HEK293 (cell line): ENCODE results near the gene GADD45GIP1.

Source experiments
- FEZF1 ChIP-seq: fragments of 450-650 bp; formaldehyde crosslinking; IDR thresholded peaks from 2 replicates; pipeline ENCODE4 v1.5.1; 2016; ENCODE audit warnings: missing biosample characterization, missing genetic modification characterization
- IKZF3 ChIP-seq: fragments of 450-650 bp; IDR thresholded peaks from 2 replicates; pipeline ENCODE4 v1.5.0; 2018; ENCODE audit warnings: missing biosample characterization, mild to moderate bottlenecking, missing genetic modification characterization, moderate library complexity
- KLF10 ChIP-seq: fragments of 450-650 bp; IDR thresholded peaks from 2 replicates; pipeline ENCODE4 v1.5.1; 2018; ENCODE audit warnings: missing biosample characterization, mild to moderate bottlenecking, missing genetic modification characterization
- PRDM10 ChIP-seq: fragments of 450-650 bp; formaldehyde crosslinking; IDR thresholded peaks from 2 replicates; pipeline ENCODE4 v1.5.1; 2016; ENCODE audit warnings: missing biosample characterization, missing genetic modification characterization
- SP2 ChIP-seq: fragments of 450-650 bp; formaldehyde crosslinking; IDR thresholded peaks from 2 replicates; pipeline ENCODE4 v1.5.1; 2016; ENCODE audit warnings: missing biosample characterization, missing genetic modification characterization
- WT1 ChIP-seq: fragments of 450-650 bp; formaldehyde crosslinking; IDR thresholded peaks from 2 replicates; pipeline ENCODE4 v1.5.1; 2016; ENCODE audit warnings: missing biosample characterization, missing genetic modification characterization
- ZBTB8A ChIP-seq: fragments of 450-650 bp; formaldehyde crosslinking; IDR thresholded peaks from 2 replicates; pipeline ENCODE4 v1.5.1; 2016; ENCODE audit warnings: missing biosample characterization, missing genetic modification characterization
- ZFP69B ChIP-seq: fragments of 450-650 bp; formaldehyde crosslinking; IDR thresholded peaks from 2 replicates; pipeline ENCODE4 v1.5.1; 2016; ENCODE audit warnings: missing biosample characterization, missing genetic modification characterization
- ZNF133 ChIP-seq: fragments of 450-650 bp; formaldehyde crosslinking; IDR thresholded peaks from 2 replicates; pipeline ENCODE4 v1.5.1; 2016; ENCODE audit warnings: missing biosample characterization, missing genetic modification characterization
- ZNF214 ChIP-seq: fragments of 450-650 bp; formaldehyde crosslinking; IDR thresholded peaks from 2 replicates; pipeline ENCODE4 v1.5.1; 2017; ENCODE audit warnings: missing biosample characterization, mild to moderate bottlenecking, missing genetic modification characterization, borderline replicate concordance
- ZNF280C ChIP-seq: fragments of 450-650 bp; formaldehyde crosslinking; IDR thresholded peaks from 2 replicates; pipeline ENCODE4 v1.5.1; 2016; ENCODE audit warnings: missing biosample characterization, missing genetic modification characterization
- ZNF324 ChIP-seq: fragments of 450-650 bp; formaldehyde crosslinking; IDR thresholded peaks from 2 replicates; pipeline ENCODE4 v1.5.1; 2016; ENCODE audit warnings: missing biosample characterization, missing genetic modification characterization
- ZNF335 ChIP-seq: fragments of 450-650 bp; formaldehyde crosslinking; conservative IDR thresholded peaks from 2 replicates; pipeline ENCODE4 v1.5.1; 2016; ENCODE audit warnings: missing biosample characterization, missing genetic modification characterization
- ZNF513 ChIP-seq: fragments of 450-650 bp; IDR thresholded peaks from 2 replicates; pipeline ENCODE4 v1.5.1; 2018; ENCODE audit warnings: missing biosample characterization, missing genetic modification characterization
- ZNF639 ChIP-seq: fragments of 450-650 bp; formaldehyde crosslinking; IDR thresholded peaks from 2 replicates; pipeline ENCODE4 v1.5.1; 2016; ENCODE audit warnings: missing biosample characterization, missing genetic modification characterization
- ZNF692 ChIP-seq: fragments of 450-650 bp; formaldehyde crosslinking; IDR thresholded peaks from 2 replicates; pipeline ENCODE4 v1.5.1; 2016; ENCODE audit warnings: missing biosample characterization, missing genetic modification characterization
- ZNF777 ChIP-seq: fragments of 450-650 bp; formaldehyde crosslinking; IDR thresholded peaks from 2 replicates; pipeline ENCODE4 v1.5.1; 2017; ENCODE audit warnings: missing biosample characterization, missing genetic modification characterization, borderline replicate concordance
- ZXDB ChIP-seq: fragments of 450-650 bp; formaldehyde crosslinking; IDR thresholded peaks from 2 replicates; pipeline ENCODE4 v1.5.1; 2016; ENCODE audit warnings: missing biosample characterization, missing genetic modification characterization

Gene GADD45GIP1

GRCh38 chr19:12913011-12913561 lies 43.9 kb downstream of the GADD45GIP1 start (continued):
- no peak for TF ChIP-seq ZNF513 (tag by site-specific recombination)
- peak; percentile 98 for TF ChIP-seq ZFP69B (tag by site-specific recombination)
- no peak for TF ChIP-seq ZNF280C (tag by site-specific recombination)
- TF ChIP-seq ZNF214 (tag by site-specific recombination): no peak
- 0 out of 2 replicates have a peak, but pooled peaks have one; percentile 9 for TF ChIP-seq ZNF639 (tag by site-specific recombination)
- peak; percentile 99 for TF ChIP-seq ZNF692 (tag by site-specific recombination)
- no peak for TF ChIP-seq ZNF324 (tag by site-specific recombination)
- TF ChIP-seq PRDM10: peak; percentile 87
- TF ChIP-seq ZNF335 (tag by site-specific recombination): peak; percentile 57; the same call in 1 of the 2 replicates
- TF ChIP-seq ZNF133: no peak
- no peak for TF ChIP-seq ZNF777 (tag by site-specific recombination)
- peak; percentile 88 for TF ChIP-seq FEZF1 (tag by site-specific recombination)
- 0 out of 2 replicates have a peak, but pooled peaks have one; percentile 32 for TF ChIP-seq KLF10 (tag by site-specific recombination)
- peak; percentile 69; the same call in 1 of the 2 replicates for TF ChIP-seq IKZF3
- TF ChIP-seq ZBTB8A (tag by site-specific recombination): peak; percentile 99
- 0 out of 2 replicates have a peak, but pooled peaks have one; percentile 52 for TF ChIP-seq ZXDB
- peak; percentile 69 for TF ChIP-seq SP2
- peak; percentile 46 for TF ChIP-seq WT1 (tag by site-specific recombination)
- TF ChIP-seq, all 188 proteins: peak for 37
